Kidney (tissue), 14 donors: Measurements from ENCODE around the gene ABHD14A. TPM values are rescaled to one million over a fixed set of nuclear protein-coding genes. Genes with fewer than 3 reads are reported as not detected.

Experiments used
- DNase-seq, 5 donors: peaks; one replicate each; pipeline ENCODE4 v3.0.0-alpha.2; 2013 to 2020
- FAIRE-seq: peaks from 2 replicates; lab custom pipeline; 2012; peaks lifted over from hg19 to GRCh38; lab: Jason Lieb, UNC
- H3K27ac ChIP-seq, 2 donors: one replicate each; pipeline ENCODE4 v1.7.0; 2013; ENCODE audit warnings: low read depth in 2 of 2, low read length in 2 of 2, inconsistent platforms in 1 of 2
- H3K27me3 ChIP-seq: one replicate; pipeline ENCODE4 v1.7.1; 2013; ENCODE audit warnings: low read length, inconsistent platforms; ENCODE audit not compliant: control insufficient read depth, insufficient read depth
- H3K36me3 ChIP-seq, 3 donors: one replicate each; pipeline versions ENCODE4 v1.7.0 to v1.7.1; 2013; ENCODE audit warnings: low read length in 3 of 3, control low read depth in 1 of 3, inconsistent platforms in 1 of 3; ENCODE audit not compliant: insufficient read depth in 3 of 3, control insufficient read depth in 2 of 3
- H3K4me1 ChIP-seq, 3 donors: one replicate each; pipeline versions ENCODE4 v1.7.0 to v1.7.1; 2013; ENCODE audit warnings: low read length in 3 of 3, inconsistent platforms in 1 of 3, low read depth in 1 of 3; ENCODE audit not compliant: control insufficient read depth in 2 of 3, insufficient read depth in 2 of 3
- H3K4me3 ChIP-seq, 3 donors: one replicate each; pipeline versions ENCODE4 v1.7.0 to v1.8.1; 2013; ENCODE audit warnings: low read length in 3 of 3, control low read depth in 1 of 3, inconsistent platforms in 1 of 3
- H3K9ac ChIP-seq, 3 donors: one replicate each; pipeline versions ENCODE4 v1.7.0 to v1.7.1; 2013; ENCODE audit warnings: low read length in 3 of 3, control low read depth in 1 of 3, inconsistent platforms in 1 of 3
- H3K9me3 ChIP-seq, 3 donors: one replicate each; pipeline versions ENCODE4 v1.7.0 to v1.7.1; 2013; ENCODE audit warnings: low read length in 3 of 3, control low read depth in 1 of 3, inconsistent platforms in 1 of 3; ENCODE audit not compliant: control insufficient read depth in 2 of 3, insufficient read depth in 1 of 3
- CTCF ChIP-seq: IDR thresholded peaks from 3 replicates; pipeline ENCODE4 v1.5.1; 2012; ENCODE audit warnings: mild to moderate bottlenecking, moderate library complexity, borderline replicate concordance; ENCODE audit not compliant: insufficient read depth; ENCODE audit errors: extremely low read depth
- intact Hi-C: fragments of 100-400 bp; cut with DNase I; formaldehyde crosslinking; loops from one replicate; pipeline ENCODE4 v1.11.1; 2022
- polyA plus RNA-seq: library from polyadenylated mRNA; stranded (reverse); fragments of 350-450 nt; fragmentation: Illumina TruSeq; extraction: RNeasy Lipid Tissue Mini Kit (QIAGEN cat#74804); gene quantifications from one replicate; pipeline ENCODE4 v1.2.3, GENCODE V29; 2014; ENCODE audit warnings: low read depth, low replicate concordance; ENCODE audit not compliant: insufficient read depth
- total RNA-seq: library from RNA; stranded (reverse); fragmentation: NEBNext Ultra II Directional; extraction: Animal tissue kit (Norgen Biotek cat#: 25700); gene quantifications from one replicate; pipeline ENCODE4 v1.2.1, GENCODE V29; 2021
- donor health status: control.
- donor health status: control.
- donor health status: control.
- donor health status: control.
- donor health status: control.
- donor health status: DM: yes; HTN: yes; CAD: no.
- donor health status: Normal renal cell carcinoma (clear cell type).

Gene ABHD14A
- total and polyA plus RNA-seq, 2 donors from 2014 or later: 20.7 to 50.5 TPM

- peaks cover 0 to 8% (median 0%) of the 10 kb centered on the region in 3 donors for H3K4me1 ChIP-seq
Measured at GRCh38 chr3:51962854-51963530, 11.9 kb upstream of the ABHD14A start.

DNA sequence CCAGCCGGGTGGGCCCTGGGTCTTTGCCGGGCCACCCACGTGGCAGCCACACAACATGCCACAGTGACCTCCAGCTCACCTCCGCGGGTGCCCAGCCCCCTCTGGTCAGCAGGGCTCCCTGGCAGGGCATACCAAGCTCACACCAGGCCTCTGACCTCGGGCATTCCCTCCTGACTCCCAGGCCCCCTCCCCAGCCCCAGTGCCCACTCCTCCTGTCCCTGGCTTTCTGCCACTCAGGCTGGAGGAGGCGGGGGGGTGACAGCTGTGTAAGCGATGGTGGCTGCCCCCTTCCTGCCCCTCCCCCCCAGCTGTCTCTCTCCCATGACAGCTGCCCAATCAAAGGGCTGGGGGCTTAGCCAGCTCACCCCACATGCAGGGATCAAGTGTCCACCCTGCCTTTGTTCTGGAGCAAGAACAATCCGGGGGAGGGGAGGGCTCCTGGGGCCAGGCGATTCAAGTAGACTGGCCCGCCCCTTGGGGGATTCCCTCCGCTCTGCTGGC, 10.9 kb upstream of the ABHD14A start:
- intact Hi-C loops: no loop called here
- Histone ChIP-seq H3K9me3 (no peaks in the 10 kb centered on the region), H3K9ac (no peak overlapping the region), H3K4me1 (peaks cover 0 to 10% (median 0%) of the 10 kb centered on the region in 3 donors), H3K27me3 (no peaks in the 10 kb centered on the region), H3K4me3 (no peak overlapping the region), H3K27ac (no peak overlapping the region), H3K36me3 (no peaks in the 10 kb centered on the region)
- FAIRE-seq: no peak
- peak in 4 of 5 donors; percentile 91 to 95 (median 92) for DNase-seq
- TF ChIP-seq CTCF: no peak

More at GRCh38 chr3:51962854-51963530, 11.9 kb upstream of the ABHD14A start:
- Histone ChIP-seq H3K9me3 (no peaks in the 10 kb centered on the region), H3K36me3 (no peaks in the 10 kb centered on the region), H3K27me3 (no peaks in the 10 kb centered on the region), H3K4me3 (no peak overlapping the region), H3K9ac (no peak overlapping the region), H3K27ac (no peak overlapping the region)
- TF ChIP-seq CTCF: no peak
- no peak for FAIRE-seq
- intact Hi-C loops: no loop called here
- no peak for DNase-seq

DNA sequence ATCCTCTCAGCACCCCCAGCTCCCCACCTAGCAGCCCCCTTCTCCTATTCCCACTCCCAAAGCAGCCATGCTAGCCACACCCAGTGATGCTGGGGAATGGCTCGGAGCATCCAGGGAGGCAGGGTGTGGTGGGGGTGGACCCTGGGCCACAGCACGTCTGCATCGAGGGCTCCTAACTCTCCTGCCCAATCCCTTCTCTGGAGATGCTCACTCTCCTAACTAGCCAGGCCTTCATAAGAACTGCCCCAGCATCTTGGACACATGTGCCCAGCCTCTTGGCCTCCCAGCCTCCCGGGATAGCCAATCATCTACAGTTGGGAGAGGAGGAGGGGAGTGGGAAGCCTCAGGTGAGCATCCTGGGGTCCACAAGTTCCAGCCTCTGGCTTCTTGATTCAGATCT, 10.3 kb upstream of the ABHD14A start:
- peaks cover 0 to 10% (median 0%) of the 10 kb centered on the region in 3 donors for H3K4me1 ChIP-seq
- TF ChIP-seq CTCF: no peak
- no peaks in the 10 kb centered on the region for H3K9me3 ChIP-seq
- no peak overlapping the region for H3K4me3 ChIP-seq
- H3K9ac ChIP-seq: no peak overlapping the region
- H3K27ac ChIP-seq: no peak overlapping the region
- intact Hi-C loops: no loop called here
- no peak for FAIRE-seq
- no peaks in the 10 kb centered on the region for H3K36me3 ChIP-seq
- no peak for DNase-seq
- no peaks in the 10 kb centered on the region for H3K27me3 ChIP-seq
